Measurements from ENCODE around the gene PRDM1.

GRCh38 chr6:106102967-106103727, 17.0 kb downstream of the PRDM1 start:
- TF ChIP-seq CTCF (IDR thresholded peaks at IDR 0.05), result no peak
- TF ChIP-seq POLR2A (IDR thresholded peaks at IDR 0.05), result no peak
